Measurements from ENCODE around the gene LEO1. TPM values are rescaled to one million over a fixed set of nuclear protein-coding genes. Genes with fewer than 3 reads are reported as not detected.

LEO1 gene

GRCh38 chr15:51889486-51889885 is 82.1 kb downstream of the LEO1 start:
- no peak overlapping the region for H2BK120ac ChIP-seq (ENCODE audit: low read depth, low read length)
- H4K8ac ChIP-seq (ENCODE audit: low read length): no peak overlapping the region
- H2BK12ac ChIP-seq (ENCODE audit: low read length in 2 of 2): no peak overlapping the region
- H3K27me3 ChIP-seq (ENCODE audit: control insufficient read depth in 1 of 2, insufficient read depth in 1 of 2, low read length in 2 of 2): no peaks in the 10 kb centered on the region
- no peak overlapping the region for H3K9ac ChIP-seq (ENCODE audit: low read length)
- no peak overlapping the region for H3K14ac ChIP-seq (ENCODE audit: low read length in 2 of 2)
- H3K27ac ChIP-seq (ENCODE audit: low read length, poor library complexity, severe bottlenecking): no peak overlapping the region
- no peak overlapping the region for H3K18ac ChIP-seq (ENCODE audit: low read depth in 1 of 2, low read length in 2 of 2)
- no peak overlapping the region for H2AFZ ChIP-seq (ENCODE audit: low read depth, low read length)
- H3K4me3 ChIP-seq (ENCODE audit: insufficient read depth in 1 of 2, low read depth in 1 of 2, low read length in 2 of 2): no peak overlapping the region
- no peak overlapping the region for H3K23ac ChIP-seq (ENCODE audit: low read length in 2 of 2)
- H2BK15ac ChIP-seq (ENCODE audit: low read depth, poor library complexity, severe bottlenecking): no peak overlapping the region
- no peak overlapping the region for H3K4me2 ChIP-seq (ENCODE audit: low read length, poor library complexity, severe bottlenecking)
- peaks cover 16% of the 10 kb centered on the region for H3K79me1 ChIP-seq (replicated peaks; ENCODE audit: low read length, poor library complexity, severe bottlenecking)
- no peak for DNase-seq
- H2AK5ac ChIP-seq (ENCODE audit: low read length, severe bottlenecking): no peak overlapping the region
- H3K4ac ChIP-seq (ENCODE audit: low read depth in 1 of 2, low read length in 2 of 2): no peak overlapping the region
- H3K36me3 ChIP-seq (ENCODE audit: control insufficient read depth in 1 of 2, insufficient read depth in 2 of 2, low read depth in 1 of 2, low read length in 2 of 2): peaks cover 10 to 57% of the 10 kb centered on the region in 2 experiments
- H3K9me3 ChIP-seq (ENCODE audit: control insufficient read depth, low read length): no peaks in the 10 kb centered on the region
- WGBS: 100% methylated on average over 1 of the region's 2 CpGs
- no peaks in the 10 kb centered on the region for H3K4me1 ChIP-seq (ENCODE audit: control insufficient read depth, insufficient read depth, low read depth, low read length)
- H2BK5ac ChIP-seq (ENCODE audit: low read depth, low read length, poor library complexity, severe bottlenecking): no peak overlapping the region
- H4K91ac ChIP-seq (ENCODE audit: low read length): no peak overlapping the region

GRCh38 chr15:51888593-51889195 is 82.9 kb downstream of the LEO1 start:
- 80% methylated on average over 1 of the region's 2 CpGs for WGBS
- no peak overlapping the region for H3K27ac ChIP-seq (ENCODE audit: low read length, poor library complexity, severe bottlenecking)
- peaks cover 17% of the 10 kb centered on the region for H3K79me1 ChIP-seq (replicated peaks; ENCODE audit: low read length, poor library complexity, severe bottlenecking)
- peak overlapping the region; percentile 13 for H3K9ac ChIP-seq (ENCODE audit: low read length)
- H2AK5ac ChIP-seq (ENCODE audit: low read length, severe bottlenecking): no peak overlapping the region
- no peak overlapping the region for H2BK15ac ChIP-seq (ENCODE audit: low read depth, poor library complexity, severe bottlenecking)
- no peak overlapping the region for H3K4me3 ChIP-seq (ENCODE audit: insufficient read depth in 1 of 2, low read depth in 1 of 2, low read length in 2 of 2)
- peaks cover 10 to 50% of the 10 kb centered on the region in 2 experiments for H3K36me3 ChIP-seq (ENCODE audit: control insufficient read depth in 1 of 2, insufficient read depth in 2 of 2, low read depth in 1 of 2, low read length in 2 of 2)
- no peak overlapping the region for H4K91ac ChIP-seq (ENCODE audit: low read length)
- no peaks in the 10 kb centered on the region for H3K9me3 ChIP-seq (ENCODE audit: control insufficient read depth, low read length)
- H2AFZ ChIP-seq (ENCODE audit: low read depth, low read length): no peak overlapping the region
- H2BK12ac ChIP-seq (ENCODE audit: low read length in 2 of 2): no peak overlapping the region
- H3K4ac ChIP-seq (ENCODE audit: low read depth in 1 of 2, low read length in 2 of 2): no peak overlapping the region
- H2BK5ac ChIP-seq (ENCODE audit: low read depth, low read length, poor library complexity, severe bottlenecking): no peak overlapping the region
- H3K27me3 ChIP-seq (ENCODE audit: control insufficient read depth in 1 of 2, insufficient read depth in 1 of 2, low read length in 2 of 2): no peaks in the 10 kb centered on the region
- no peak overlapping the region for H2BK120ac ChIP-seq (ENCODE audit: low read depth, low read length)
- no peak overlapping the region for H3K18ac ChIP-seq (ENCODE audit: low read depth in 1 of 2, low read length in 2 of 2)
- H4K8ac ChIP-seq (ENCODE audit: low read length): no peak overlapping the region
- DNase-seq: peak; percentile 50
- no peak overlapping the region for H3K14ac ChIP-seq (ENCODE audit: low read length in 2 of 2)
- no peak overlapping the region for H3K4me2 ChIP-seq (ENCODE audit: low read length, poor library complexity, severe bottlenecking)
- H3K4me1 ChIP-seq (ENCODE audit: control insufficient read depth, insufficient read depth, low read depth, low read length): no peaks in the 10 kb centered on the region
- no peak overlapping the region for H3K23ac ChIP-seq (ENCODE audit: low read length in 2 of 2)

Small RNAs within 50 kb of the gene (small RNA-seq; reads per million reads assigned to genes)
- not detected for gene RNU6-90P (ENCODE audit: low read depth)
